Measurements from ENCODE around the gene SIKE1. TPM values are rescaled to one million over a fixed set of nuclear protein-coding genes. Genes with fewer than 3 reads are reported as not detected.

SIKE1 gene
- total and polyA plus RNA-seq, 2 experiments from 2014 or later: 50.9 to 70.3 TPM

DNA sequence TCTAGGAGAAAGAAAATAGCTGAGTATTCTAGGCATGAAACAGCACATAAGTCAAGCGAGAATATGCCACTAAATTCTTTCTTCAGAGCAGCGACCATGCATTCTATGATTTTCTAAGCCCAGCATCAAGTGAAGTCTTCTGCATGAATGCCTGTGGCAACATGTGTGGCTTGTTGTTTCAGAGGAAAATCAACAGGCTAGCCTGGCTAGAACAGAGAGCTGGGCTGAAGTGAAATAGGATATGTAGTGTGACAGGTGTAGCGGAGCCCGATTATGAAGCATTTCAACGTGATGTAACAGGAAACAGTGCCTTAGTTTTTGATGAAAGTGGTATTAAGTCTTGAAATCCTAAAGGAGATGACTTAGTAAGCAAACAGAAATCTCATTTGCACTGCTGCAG is 29.7 kb downstream of the SIKE1 start:
- H3K79me2 ChIP-seq (ENCODE audit: insufficient read depth): peaks cover 100% of the 10 kb centered on the region
- 87 to 95% methylated on average over 5 of the region's 5 CpGs for WGBS, 2 experiments (ENCODE audit: low coverage in 1 of 2, low lambda C conversion rate in 2 of 2, missing lambda C conversion rate in 2 of 2)
- peaks cover 69% of the 10 kb centered on the region for H4K20me1 ChIP-seq (ENCODE audit: insufficient read depth)
- peaks cover 17% of the 10 kb centered on the region; the same call in 1 of the 2 replicates for H3F3A ChIP-seq (ENCODE audit: insufficient read depth)
- no peak overlapping the region for H2AFZ ChIP-seq
- peaks cover 32% of the 10 kb centered on the region for H3K4me1 ChIP-seq (ENCODE audit: insufficient read depth)
- in situ Hi-C loops (cut with MboI): no loop called here
- H3K4me2 ChIP-seq (ENCODE audit: unreplicated experiment): no peak overlapping the region
- no peaks in the 10 kb centered on the region for H3K27me3 ChIP-seq (replicated peaks; ENCODE audit: insufficient read depth)
- DNase-seq: no peak
- H3K36me3 ChIP-seq (ENCODE audit: low read depth): peaks cover 42% of the 10 kb centered on the region
- no peaks in the 10 kb centered on the region for H3K9me3 ChIP-seq (ENCODE audit: low read depth)
- no peak overlapping the region for H3K9ac ChIP-seq
- no peak overlapping the region for H3K4me3 ChIP-seq
- H3K9me2 ChIP-seq (ENCODE audit: insufficient read depth): no peaks in the 10 kb centered on the region
- no peak overlapping the region for H3K27ac ChIP-seq
- no peak for TF ChIP-seq EZH2 (IDR thresholded peaks at IDR 0.05; ENCODE audit: insufficient read depth, poor library complexity, severe bottlenecking)

GRCh38 chr1:114749835-114750234 is 30.6 kb downstream of the SIKE1 start:
- Histone ChIP-seq H3K4me3 (no peak overlapping the region), H3K79me2 (ENCODE audit: insufficient read depth) (peaks cover 100% of the 10 kb centered on the region), H3K36me3 (ENCODE audit: low read depth) (peaks cover 43% of the 10 kb centered on the region), H2AFZ (no peak overlapping the region), H3K9me2 (ENCODE audit: insufficient read depth) (no peaks in the 10 kb centered on the region), H3K27me3 (replicated peaks; ENCODE audit: insufficient read depth) (no peaks in the 10 kb centered on the region), H3F3A (ENCODE audit: insufficient read depth) (peaks cover 23% of the 10 kb centered on the region; the same call in 1 of the 2 replicates), H3K4me2 (ENCODE audit: unreplicated experiment) (no peak overlapping the region), H3K9me3 (ENCODE audit: low read depth) (no peaks in the 10 kb centered on the region), H3K4me1 (ENCODE audit: insufficient read depth) (peaks cover 32% of the 10 kb centered on the region), H4K20me1 (ENCODE audit: insufficient read depth) (peaks cover 59% of the 10 kb centered on the region), H3K9ac (no peak overlapping the region), H3K27ac (no peak overlapping the region)
- no peak for DNase-seq
- TF ChIP-seq EZH2phosphoT487 (IDR thresholded peaks at IDR 0.05; ENCODE audit: insufficient read depth, low read depth) (no peak), EZH2 (IDR thresholded peaks at IDR 0.05; ENCODE audit: insufficient read depth, poor library complexity, severe bottlenecking) (no peak)
- in situ Hi-C loops (cut with MboI): no loop called here
- 69 to 73% methylated on average over 5 of the region's 5 CpGs for WGBS, 2 experiments (ENCODE audit: low coverage in 1 of 2, low lambda C conversion rate in 2 of 2, missing lambda C conversion rate in 2 of 2)

- TF ChIP-seq EZH2phosphoT487 (IDR thresholded peaks at IDR 0.05; ENCODE audit: insufficient read depth, low read depth) (no peak), EZH2 (IDR thresholded peaks at IDR 0.05; ENCODE audit: insufficient read depth, poor library complexity, severe bottlenecking) (no peak)
- Histone ChIP-seq H3K27me3 (replicated peaks; ENCODE audit: insufficient read depth) (no peaks in the 10 kb centered on the region), H3K9me2 (ENCODE audit: insufficient read depth) (no peaks in the 10 kb centered on the region), H3K4me2 (ENCODE audit: unreplicated experiment) (no peak overlapping the region), H3K79me2 (ENCODE audit: insufficient read depth) (peaks cover 100% of the 10 kb centered on the region), H3K4me1 (ENCODE audit: insufficient read depth) (peaks cover 23% of the 10 kb centered on the region), H2AFZ (no peak overlapping the region), H3F3A (ENCODE audit: insufficient read depth) (peaks cover 29% of the 10 kb centered on the region; the same call in 1 of the 2 replicates), H4K20me1 (ENCODE audit: insufficient read depth) (peaks cover 28% of the 10 kb centered on the region), H3K4me3 (no peak overlapping the region), H3K9ac (no peak overlapping the region), H3K36me3 (ENCODE audit: low read depth) (peaks cover 48% of the 10 kb centered on the region), H3K9me3 (ENCODE audit: low read depth) (no peaks in the 10 kb centered on the region), H3K27ac (peak overlapping the region; percentile 76)
- no peak for DNase-seq
- in situ Hi-C loops (cut with MboI): no loop called here
- WGBS, 2 experiments (ENCODE audit: low coverage in 1 of 2, low lambda C conversion rate in 2 of 2, missing lambda C conversion rate in 2 of 2): 80% methylated on average over 6 of the region's 6 CpGs
Measured at GRCh38 chr1:114746450-114747121, 33.9 kb downstream of the SIKE1 start.

DNA sequence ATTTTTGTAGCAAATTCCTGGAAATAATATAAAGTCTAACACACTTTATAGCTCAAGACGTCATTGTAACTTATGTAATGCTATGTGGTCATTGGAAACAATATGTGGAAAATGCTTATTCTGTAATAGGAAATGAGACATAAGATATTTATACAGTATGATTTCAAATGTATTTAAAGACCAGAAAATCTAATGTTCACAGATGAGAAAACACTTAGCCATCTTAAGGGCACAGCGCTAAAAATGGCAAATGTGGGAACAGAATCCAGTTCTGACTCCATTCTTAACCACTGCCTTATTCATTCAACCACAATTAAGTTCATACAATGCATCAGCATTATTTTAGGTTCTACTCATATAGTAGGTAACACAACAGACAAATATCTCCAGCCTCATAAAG is 35.2 kb downstream of the SIKE1 start:
- 60 to 64% methylated on average over 2 of the region's 2 CpGs for WGBS, 2 experiments (ENCODE audit: low coverage in 1 of 2, low lambda C conversion rate in 2 of 2, missing lambda C conversion rate in 2 of 2)

More for the DNA sequence above, 35.2 kb downstream of the SIKE1 start:
- DNase-seq: peak; percentile 74
- H3K79me2 ChIP-seq (ENCODE audit: insufficient read depth): peaks cover 100% of the 10 kb centered on the region
- no peak for TF ChIP-seq EZH2phosphoT487 (IDR thresholded peaks at IDR 0.05; ENCODE audit: insufficient read depth, low read depth)
- no peak for TF ChIP-seq EZH2 (IDR thresholded peaks at IDR 0.05; ENCODE audit: insufficient read depth, poor library complexity, severe bottlenecking)
- no peaks in the 10 kb centered on the region for H3K9me2 ChIP-seq (ENCODE audit: insufficient read depth)
- no peak overlapping the region for H2AFZ ChIP-seq
- H3K4me3 ChIP-seq: no peak overlapping the region
- H3K9ac ChIP-seq: peak overlapping the region; percentile 27; the same call in 1 of the 2 replicates
- no peaks in the 10 kb centered on the region for H3K27me3 ChIP-seq (replicated peaks; ENCODE audit: insufficient read depth)
- H3K4me2 ChIP-seq (ENCODE audit: unreplicated experiment): no peak overlapping the region
- peaks cover 20% of the 10 kb centered on the region for H4K20me1 ChIP-seq (ENCODE audit: insufficient read depth)
- H3F3A ChIP-seq (ENCODE audit: insufficient read depth): peaks cover 31% of the 10 kb centered on the region; the same call in 1 of the 2 replicates
- H3K9me3 ChIP-seq (ENCODE audit: low read depth): no peaks in the 10 kb centered on the region
- peak overlapping the region; percentile 76 for H3K27ac ChIP-seq
- peaks cover 19% of the 10 kb centered on the region for H3K4me1 ChIP-seq (ENCODE audit: insufficient read depth)
- in situ Hi-C loops (cut with MboI): no loop called here
- peaks cover 58% of the 10 kb centered on the region for H3K36me3 ChIP-seq (ENCODE audit: low read depth)
